Measurements from ENCODE around the gene ADGRV1.

DNA sequence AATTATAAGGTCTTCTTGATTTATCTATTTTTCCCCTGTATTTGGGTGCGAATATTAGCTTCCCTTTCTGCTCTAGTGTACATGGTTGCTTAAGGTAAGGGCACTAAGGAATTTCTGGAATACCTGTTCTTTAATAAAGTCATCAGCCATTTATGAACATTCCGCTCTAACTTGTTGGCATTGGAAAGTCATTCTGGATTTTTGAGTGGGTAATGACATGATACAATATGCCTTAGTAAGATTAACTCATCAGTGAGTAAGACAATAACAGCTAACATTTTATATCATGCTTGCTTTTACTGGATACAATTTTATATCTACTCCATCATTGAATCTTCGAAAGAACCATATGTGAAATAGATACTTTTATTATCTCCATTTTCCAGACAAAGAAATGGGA lies 628.4 kb downstream of the ADGRV1 start:
- TF ChIP-seq, protein P1, sequence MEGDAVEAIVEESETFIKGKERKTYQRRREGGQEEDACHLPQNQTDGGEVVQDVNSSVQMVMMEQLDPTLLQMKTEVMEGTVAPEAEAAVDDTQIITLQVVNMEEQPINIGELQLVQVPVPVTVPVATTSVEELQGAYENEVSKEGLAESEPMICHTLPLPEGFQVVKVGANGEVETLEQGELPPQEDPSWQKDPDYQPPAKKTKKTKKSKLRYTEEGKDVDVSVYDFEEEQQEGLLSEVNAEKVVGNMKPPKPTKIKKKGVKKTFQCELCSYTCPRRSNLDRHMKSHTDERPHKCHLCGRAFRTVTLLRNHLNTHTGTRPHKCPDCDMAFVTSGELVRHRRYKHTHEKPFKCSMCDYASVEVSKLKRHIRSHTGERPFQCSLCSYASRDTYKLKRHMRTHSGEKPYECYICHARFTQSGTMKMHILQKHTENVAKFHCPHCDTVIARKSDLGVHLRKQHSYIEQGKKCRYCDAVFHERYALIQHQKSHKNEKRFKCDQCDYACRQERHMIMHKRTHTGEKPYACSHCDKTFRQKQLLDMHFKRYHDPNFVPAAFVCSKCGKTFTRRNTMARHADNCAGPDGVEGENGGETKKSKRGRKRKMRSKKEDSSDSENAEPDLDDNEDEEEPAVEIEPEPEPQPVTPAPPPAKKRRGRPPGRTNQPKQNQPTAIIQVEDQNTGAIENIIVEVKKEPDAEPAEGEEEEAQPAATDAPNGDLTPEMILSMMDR (IDR thresholded peaks at IDR 0.05), result no peak
- no peak for TF ChIP-seq POLR2A (IDR thresholded peaks at IDR 0.05)

Measured in Peyer's patch (tissue), 4 donors.